Measurements from ENCODE around the gene HBD. TPM values are rescaled to one million over a fixed set of nuclear protein-coding genes. Genes with fewer than 3 reads are reported as not detected.
"Not testable (repeated sequence)": the region's sequence is repeated elsewhere in the genome, so short reads cannot be mapped to it uniquely, and the experiment has no call there.

HBD gene
- total and polyA plus RNA-seq, 2 donors (not counting 3 experiments of a cell fraction or from before 2014, with no cell fraction given) = not detected

GRCh38 chr11:5248498-5248897 lies 14.2 kb upstream of the HBD start:
- POLR2A ChIA-PET; H3K79me2 ChIP-seq (ENCODE audit: control insufficient read depth, insufficient read depth, low read length); CTCF ChIA-PET; H2AFZ ChIP-seq (ENCODE audit: low read depth, low read length); H3K9me1 ChIP-seq (replicated peaks; ENCODE audit: control insufficient read depth, extremely low read depth, insufficient read depth, low read length); H3K4me3 ChIP-seq (replicated peaks in 1 of 3; ENCODE audit: insufficient read depth in 1 of 3, low read depth in 1 of 3, low read length in 3 of 3); H3K9ac ChIP-seq (replicated peaks; ENCODE audit: extremely low read depth, insufficient read depth, low read length); BruUV-seq (replicated peaks); dilution Hi-C loops (cut with MboI; ENCODE audit: extremely low pct_ligation_motif_present, low sequenced_read_pairs); H4K20me1 ChIP-seq (replicated peaks; ENCODE audit: control insufficient read depth, extremely low read depth, insufficient read depth, low read length); H3K27ac ChIP-seq (ENCODE audit: insufficient read depth, low read depth, low read length); H3K36me3 ChIP-seq (ENCODE audit: control insufficient read depth in 2 of 2, extremely low read depth in 1 of 2, insufficient read depth in 2 of 2, low read length in 2 of 2); H3K4me2 ChIP-seq (ENCODE audit: insufficient read depth, low read length); DNase-seq (ENCODE audit: low read depth, low spot score); H3K4me1 ChIP-seq (ENCODE audit: control insufficient read depth, extremely low read depth, insufficient read depth, low read length); H3K27me3 ChIP-seq (ENCODE audit: control insufficient read depth in 2 of 2, insufficient read depth in 2 of 2, low read length in 2 of 2); intact Hi-C loops (cut with micrococcal nuclease); FAIRE-seq; H3K9me3 ChIP-seq (replicated peaks; ENCODE audit: control insufficient read depth, insufficient read depth, low read length): not testable (repeated sequence)

- Histone ChIP-seq H3K27ac (ENCODE audit: insufficient read depth, low read depth, low read length) (no peak overlapping the region), H3K27me3 (ENCODE audit: control insufficient read depth in 2 of 2, insufficient read depth in 2 of 2, low read length in 2 of 2) (no peaks in the 10 kb centered on the region), H3K36me3 (ENCODE audit: control insufficient read depth in 2 of 2, extremely low read depth in 1 of 2, insufficient read depth in 2 of 2, low read length in 2 of 2) (no peaks in the 10 kb centered on the region), H4K20me1 (replicated peaks; ENCODE audit: control insufficient read depth, extremely low read depth, insufficient read depth, low read length) (no peaks in the 10 kb centered on the region), H3K4me1 (ENCODE audit: control insufficient read depth, extremely low read depth, insufficient read depth, low read length) (no peaks in the 10 kb centered on the region), H3K9me1 (replicated peaks; ENCODE audit: control insufficient read depth, extremely low read depth, insufficient read depth, low read length) (no peaks in the 10 kb centered on the region), H3K9ac (replicated peaks; ENCODE audit: extremely low read depth, insufficient read depth, low read length) (no peak overlapping the region), H3K79me2 (ENCODE audit: control insufficient read depth, insufficient read depth, low read length) (no peaks in the 10 kb centered on the region), H3K9me3 (replicated peaks; ENCODE audit: control insufficient read depth, insufficient read depth, low read length) (no peaks in the 10 kb centered on the region), H3K4me2 (ENCODE audit: insufficient read depth, low read length) (no peak overlapping the region), H3K4me3 (replicated peaks in 1 of 3; ENCODE audit: insufficient read depth in 1 of 3, low read depth in 1 of 3, low read length in 3 of 3) (no peak overlapping the region), H2AFZ (ENCODE audit: low read depth, low read length) (no peak overlapping the region)
- intact Hi-C loops (cut with micrococcal nuclease) (no loop called here), dilution Hi-C loops (cut with MboI; ENCODE audit: extremely low pct_ligation_motif_present, low sequenced_read_pairs) (no loop called here)
- DNase-seq (ENCODE audit: low read depth, low spot score) (no peak), FAIRE-seq (no peak)
- no TSS peak for BruUV-seq (replicated peaks)
- ChIA-PET CTCF (no interaction called here), POLR2A (no interaction called here)
- no peak for TF ChIP-seq JUN (IDR thresholded peaks at IDR 0.05; ENCODE audit: borderline replicate concordance, insufficient read depth, insufficient read length, low read depth)
- TF ChIP-seq GATA2 (IDR thresholded peaks at IDR 0.05; ENCODE audit: insufficient read depth, insufficient read length, low read depth, low read length) = no peak
- no peak for TF ChIP-seq MYC (IDR thresholded peaks at IDR 0.05; ENCODE audit: low read depth, low read length)
- no peak for TF ChIP-seq POLR2AphosphoS5 (IDR thresholded peaks at IDR 0.05; ENCODE audit: insufficient read depth, low read depth, low read length)
- TF ChIP-seq CTCF (IDR thresholded peaks at IDR 0.05; ENCODE audit: extremely low read depth in 1 of 2, insufficient read depth in 1 of 2, low read depth in 1 of 2, low read length in 2 of 2) = no peak
- no peak for TF ChIP-seq EZH2 (IDR thresholded peaks at IDR 0.05; ENCODE audit: borderline replicate concordance, low read depth, low read length, severe bottlenecking)
- no peak for TF ChIP-seq POLR2A (IDR thresholded peaks at IDR 0.05; ENCODE audit: low read depth, low read length)
- TF ChIP-seq MAX (IDR thresholded peaks at IDR 0.05; ENCODE audit: insufficient read depth, insufficient read length) = no peak
Measured at GRCh38 chr11:5247472-5248192, 13.3 kb upstream of the HBD start.

All from endothelial cell of umbilical vein (primary cell).